Urinary bladder (tissue), 4 donors: ENCODE results near the gene RNF187. TPM values are rescaled to one million over a fixed set of nuclear protein-coding genes. Genes with fewer than 3 reads are reported as not detected.

Experiments
- DNase-seq: peaks from one replicate; pipeline ENCODE4 v3.0.0-alpha.2; 2015; ENCODE audit errors: extremely low spot score
- H3K27ac ChIP-seq: one replicate; pipeline ENCODE4 v1.5.1; 2013; ENCODE audit warnings: low read depth, mild to moderate bottlenecking, moderate library complexity
- H3K36me3 ChIP-seq: one replicate; pipeline ENCODE4 v1.6.1; 2013; ENCODE audit warnings: mild to moderate bottlenecking, moderate library complexity; ENCODE audit not compliant: insufficient read depth
- H3K4me1 ChIP-seq: one replicate; pipeline ENCODE4 v1.6.1; 2013; ENCODE audit warnings: mild to moderate bottlenecking, moderate library complexity; ENCODE audit not compliant: insufficient read depth
- H3K4me3 ChIP-seq: one replicate; pipeline ENCODE4 v1.5.1; 2013; ENCODE audit warnings: low read depth, low read length
- WGBS: extraction: QIAGEN DNeasy Blood & Tissue Kit; methylation state at CpG from one replicate; pipeline ENCODE4 v1.1.7; 2013; 5-methylcytosine and 5-hydroxymethylcytosine counted together
- polyA plus RNA-seq: library from polyadenylated mRNA; stranded (reverse); fragments of 200-250 nt; gene quantifications from one replicate; pipeline ENCODE4 v1.2.3, GENCODE V29; 2013
- total RNA-seq: library from RNA; depleted of rRNA; stranded (reverse); fragments of >200 nt; gene quantifications from one replicate; pipeline ENCODE4 v1.2.3, GENCODE V29; 2014
- donor health status: healthy with polysubstance abuse.
- donor health status: healthy.

RNF187 gene
- total and polyA plus RNA-seq, 2 donors = 31.7 to 44.2 TPM

DNA sequence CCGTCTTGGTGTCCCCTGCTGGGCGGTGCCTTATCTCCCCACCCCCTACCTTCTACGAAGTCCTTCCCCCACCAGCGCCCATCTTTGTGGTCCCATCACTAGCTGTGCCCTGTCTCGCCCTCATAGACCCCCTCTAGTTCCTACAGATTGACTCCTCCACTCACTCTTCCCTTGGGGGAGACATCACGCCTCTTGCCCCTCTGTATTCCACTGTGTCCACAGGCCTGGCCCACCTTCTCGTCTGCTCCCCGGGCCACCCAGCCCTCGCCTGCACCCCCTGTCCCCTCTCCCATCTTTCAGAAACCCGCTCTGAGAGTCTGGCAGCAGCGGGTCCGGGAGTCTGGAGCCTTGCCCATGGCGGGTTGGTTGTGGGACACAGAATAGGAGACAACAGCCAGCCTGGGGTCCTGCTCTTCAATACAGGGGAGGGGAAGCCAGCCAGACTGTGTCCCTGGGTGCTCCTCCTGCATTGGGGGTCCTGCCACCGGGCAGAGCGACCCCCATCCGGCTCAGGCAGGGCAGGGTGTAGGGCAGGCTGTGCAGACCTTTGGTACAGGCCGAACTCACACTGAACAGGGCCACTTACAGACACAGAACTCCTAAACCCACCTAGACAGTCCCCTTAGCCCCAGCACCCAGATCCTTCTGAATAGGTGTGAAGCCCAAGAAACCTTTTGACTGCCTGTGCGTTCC is 1.1 kb downstream of the RNF187 start:
- peaks cover 5% of the 10 kb centered on the region for H3K4me1 ChIP-seq
- H3K4me3 ChIP-seq = peak overlapping the region; percentile 99
- no peak for DNase-seq
- no peaks in the 10 kb centered on the region for H3K36me3 ChIP-seq
- 37% methylated on average over 18 of the region's 18 CpGs for WGBS
- no peak overlapping the region for H3K27ac ChIP-seq

DNA sequence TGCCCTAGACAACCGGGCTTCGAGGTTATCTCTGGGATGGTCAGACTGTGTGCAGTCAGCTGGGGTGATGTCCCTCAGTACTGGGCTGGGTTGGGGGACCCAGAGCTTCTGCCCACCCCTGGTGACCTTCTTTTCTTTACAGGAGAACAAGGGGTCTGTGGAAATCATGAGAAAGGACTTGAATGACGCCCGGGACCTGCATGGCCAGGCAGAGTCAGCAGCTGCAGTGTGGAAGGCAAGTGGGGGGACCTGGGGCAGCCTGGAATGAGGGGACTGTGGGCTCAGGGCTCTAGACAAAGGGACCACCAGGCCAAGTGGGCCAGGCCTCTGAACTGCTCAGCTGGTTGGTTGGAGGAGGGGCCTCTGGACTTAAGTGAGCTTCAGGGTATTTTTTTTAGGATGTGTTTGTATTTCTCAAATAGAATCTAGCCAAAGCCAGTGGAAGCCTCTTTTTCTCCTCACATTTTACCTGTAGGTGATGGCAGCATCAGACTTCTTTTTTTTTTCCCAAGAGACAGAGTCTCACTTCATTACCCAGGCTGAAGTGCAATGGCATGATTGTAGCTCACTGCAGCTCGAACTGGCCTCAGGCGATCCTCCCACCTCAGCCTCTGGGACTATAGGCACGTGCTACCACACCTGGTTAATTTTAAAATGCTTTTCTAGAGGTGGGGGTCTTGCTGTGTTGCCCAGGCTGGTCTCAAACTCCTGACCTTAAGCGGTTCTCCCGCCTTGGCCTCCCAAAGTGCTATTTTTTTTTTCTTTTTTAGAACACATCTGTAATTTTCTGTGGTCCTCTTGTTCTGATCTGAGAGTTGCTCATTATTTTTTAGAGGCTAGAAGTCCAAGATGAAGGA is 1.9 kb downstream of the RNF187 start:
- Histone ChIP-seq H3K4me1 (peaks cover 5% of the 10 kb centered on the region), H3K27ac (no peak overlapping the region), H3K4me3 (no peak overlapping the region), H3K36me3 (no peaks in the 10 kb centered on the region)
- no peak for DNase-seq
- 90% methylated on average over 9 of the region's 9 CpGs for WGBS

DNA sequence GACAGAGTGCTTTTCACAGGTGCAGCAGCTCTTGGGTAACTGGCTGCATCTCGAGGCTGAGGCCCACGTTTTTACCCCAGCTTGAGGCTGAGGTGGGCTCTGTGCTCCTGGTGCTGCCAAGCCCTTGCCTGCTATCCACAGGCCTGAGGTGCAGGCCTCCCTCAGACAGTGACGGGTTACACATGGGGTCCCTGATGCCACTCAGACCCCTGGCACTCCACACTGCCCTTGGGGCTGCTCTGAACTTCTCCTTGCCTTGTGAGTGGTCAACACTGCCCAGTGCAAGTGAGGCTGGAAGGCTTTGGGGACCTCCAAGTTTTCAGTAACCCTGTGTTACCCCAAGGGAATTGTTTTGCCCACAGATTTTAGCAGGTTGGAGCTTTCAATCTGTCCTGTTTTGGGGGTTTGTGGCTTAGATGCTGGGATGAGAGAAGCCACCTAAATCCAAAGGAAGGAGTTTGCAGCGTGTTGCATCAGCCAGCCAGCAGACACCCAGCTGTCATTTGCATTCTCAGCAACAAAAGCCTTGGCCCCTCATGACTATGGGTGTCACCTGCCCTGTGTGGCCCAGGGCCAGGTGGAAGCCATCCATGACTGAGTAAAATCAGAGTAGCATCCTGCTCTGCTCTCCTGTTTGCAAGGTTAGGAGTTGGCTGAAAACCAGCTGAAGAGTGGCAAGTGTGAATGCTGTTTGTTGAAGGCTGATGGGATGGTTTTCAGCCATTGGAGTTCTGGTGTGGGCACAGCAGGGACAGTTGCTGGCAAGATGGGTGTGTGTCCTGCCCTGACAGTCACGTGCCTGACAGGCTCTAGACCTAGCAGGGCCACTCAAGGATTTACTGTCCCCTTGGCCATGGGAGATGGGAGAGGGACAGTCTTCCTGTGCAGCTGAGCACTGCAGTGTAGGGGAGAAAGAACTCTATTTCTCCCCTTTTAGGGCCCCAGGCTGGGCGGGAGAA is 3.2 kb downstream of the RNF187 start:
- no peaks in the 10 kb centered on the region for H3K36me3 ChIP-seq
- no peak overlapping the region for H3K27ac ChIP-seq
- H3K4me3 ChIP-seq = no peak overlapping the region
- DNase-seq = no peak
- H3K4me1 ChIP-seq = peaks cover 5% of the 10 kb centered on the region
- 86% methylated on average over 6 of the region's 6 CpGs for WGBS

DNA sequence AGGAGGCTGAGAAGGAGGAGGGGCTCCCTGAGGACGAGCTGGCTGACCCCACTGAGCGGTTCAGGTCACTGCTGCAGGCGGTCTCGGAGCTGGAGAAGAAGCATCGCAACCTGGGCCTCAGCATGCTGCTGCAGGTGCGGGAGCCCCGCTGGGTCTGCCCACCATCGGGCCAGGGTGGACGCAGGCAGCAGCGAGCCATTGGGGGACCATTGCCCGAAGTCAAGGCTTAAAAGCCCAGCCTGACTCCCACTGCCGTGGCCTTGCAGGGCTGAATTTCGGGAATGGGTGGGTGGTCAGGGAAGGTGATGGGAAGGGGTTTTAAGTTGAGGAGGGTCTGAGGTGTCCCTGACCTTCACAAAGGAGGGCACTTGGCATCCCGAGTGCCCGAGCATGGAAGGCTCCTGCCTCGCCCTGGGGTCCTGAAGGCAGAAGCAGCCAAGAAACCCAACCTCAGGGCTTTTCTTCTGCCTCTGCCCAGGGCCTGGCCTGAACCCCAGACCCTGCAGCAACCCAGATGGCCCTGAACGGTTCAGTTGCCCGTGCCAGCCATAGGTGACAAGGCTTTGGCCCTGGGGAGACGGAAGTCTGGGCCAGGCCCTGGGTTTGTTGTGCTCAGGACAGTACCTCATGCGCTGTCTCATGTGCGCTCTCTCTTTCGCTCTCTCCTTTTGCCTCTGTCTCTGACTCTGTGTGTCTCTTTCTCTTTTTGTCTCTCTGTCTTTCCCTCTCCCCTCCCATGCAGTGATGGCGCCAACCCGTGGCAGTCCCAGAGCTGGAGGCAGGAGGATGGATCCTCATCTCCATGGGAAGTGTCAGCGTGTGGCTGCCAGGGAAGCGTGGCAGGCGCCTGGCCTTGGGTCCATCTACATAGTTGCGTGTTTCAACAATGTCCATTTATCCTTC is 6.2 kb downstream of the RNF187 start:
- H3K36me3 ChIP-seq = no peaks in the 10 kb centered on the region
- 94% methylated on average over 28 of the region's 28 CpGs for WGBS

DNA sequence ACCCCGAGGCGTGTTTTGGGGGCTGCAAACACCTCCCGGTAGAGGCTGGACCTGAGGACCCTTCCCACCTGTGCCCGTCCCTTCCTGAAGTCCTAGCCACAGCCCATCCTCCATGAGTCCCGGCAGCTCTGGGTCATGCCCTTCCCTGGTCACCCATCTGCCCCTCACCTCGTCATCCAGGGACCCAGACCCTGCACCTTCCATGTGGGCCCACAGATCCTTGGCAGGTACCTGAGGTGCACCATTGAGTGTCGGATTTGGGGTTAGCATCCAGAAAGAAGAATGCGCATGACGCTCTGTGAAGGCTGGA is 6.8 kb downstream of the RNF187 start:
- WGBS = 94% methylated on average over 9 of the region's 9 CpGs
- Histone ChIP-seq H3K36me3 (no peaks in the 10 kb centered on the region), H3K4me3 (no peak overlapping the region), H3K4me1 (no peaks in the 10 kb centered on the region), H3K27ac (no peak overlapping the region)
- DNase-seq = no peak

More for the DNA sequence above, 6.2 kb downstream of the RNF187 start:
- no peak overlapping the region for H3K27ac ChIP-seq
- peaks cover 5% of the 10 kb centered on the region for H3K4me1 ChIP-seq
- no peak overlapping the region for H3K4me3 ChIP-seq
- DNase-seq = no peak

DNA sequence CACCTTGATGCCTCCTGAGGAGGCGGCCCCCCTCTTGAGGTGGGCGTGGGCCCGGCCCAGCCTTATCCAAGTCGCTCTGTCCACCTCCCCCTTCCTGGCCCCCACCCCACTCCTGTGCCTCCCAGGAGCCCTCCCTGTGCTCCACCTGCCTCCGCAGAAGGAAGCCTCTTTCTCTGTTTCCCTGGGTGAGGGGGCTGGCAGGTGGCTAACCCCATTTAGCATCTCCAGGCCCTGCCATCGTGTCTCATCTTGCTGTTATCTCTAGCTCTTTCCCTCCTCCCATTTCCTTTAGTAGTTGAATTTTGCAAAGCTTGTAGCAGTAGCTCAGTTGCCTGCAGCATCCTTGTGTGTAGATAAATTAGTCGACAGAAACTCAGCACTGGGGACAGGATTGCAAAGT is 7.2 kb downstream of the RNF187 start:
- no peak for DNase-seq
- Histone ChIP-seq H3K4me3 (no peak overlapping the region), H3K4me1 (no peaks in the 10 kb centered on the region), H3K36me3 (no peaks in the 10 kb centered on the region), H3K27ac (no peak overlapping the region)
- 77% methylated on average over 7 of the region's 7 CpGs for whole genome bisulfite sequencing

DNA sequence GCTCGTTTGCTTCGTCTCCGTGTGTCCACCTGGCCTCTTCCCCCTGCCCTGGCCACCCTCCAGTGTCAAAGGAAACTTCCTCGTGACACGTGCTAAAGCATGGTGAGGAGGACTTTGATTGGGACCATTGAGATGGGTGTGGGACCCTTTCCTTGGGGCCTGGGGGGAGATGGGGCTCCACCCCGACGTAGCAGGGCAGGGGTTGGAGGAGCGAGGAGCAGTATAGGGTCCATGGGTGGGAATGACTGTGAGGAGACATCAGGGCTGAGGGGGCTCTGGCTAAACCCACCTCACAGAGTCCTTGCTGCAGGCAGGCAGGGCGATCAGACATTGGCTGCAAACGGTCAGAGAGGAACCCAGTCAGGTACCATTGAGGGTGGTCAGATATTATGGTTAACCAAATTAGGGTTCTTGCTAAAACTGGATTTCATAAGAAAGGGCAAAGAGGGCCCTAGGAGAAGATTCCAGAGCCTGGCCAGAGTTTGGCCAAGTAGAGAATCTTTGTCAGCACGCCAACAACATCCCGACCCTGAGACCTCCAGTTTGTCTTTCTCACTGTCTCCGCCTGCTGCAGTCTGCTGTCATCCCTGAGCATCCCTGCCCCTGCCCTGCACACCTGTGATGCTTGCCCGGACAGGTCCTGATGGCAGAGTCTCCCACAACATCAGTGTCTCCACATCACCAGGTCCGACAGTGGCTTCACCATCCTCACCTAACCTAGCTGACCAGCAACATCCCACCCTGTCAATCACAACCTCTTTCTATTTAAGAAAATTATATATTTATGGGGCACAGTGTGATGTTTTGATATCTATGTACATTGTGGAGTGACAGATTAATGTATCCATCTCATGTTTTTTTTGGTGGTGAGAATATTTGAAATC is 8.0 kb downstream of the RNF187 start:
- H3K4me1 ChIP-seq = no peaks in the 10 kb centered on the region
- H3K27ac ChIP-seq = no peak overlapping the region
- no peak overlapping the region for H3K4me3 ChIP-seq
- no peak for DNase-seq
- no peaks in the 10 kb centered on the region for H3K36me3 ChIP-seq
- WGBS = 85% methylated on average over 15 of the region's 15 CpGs

DNA sequence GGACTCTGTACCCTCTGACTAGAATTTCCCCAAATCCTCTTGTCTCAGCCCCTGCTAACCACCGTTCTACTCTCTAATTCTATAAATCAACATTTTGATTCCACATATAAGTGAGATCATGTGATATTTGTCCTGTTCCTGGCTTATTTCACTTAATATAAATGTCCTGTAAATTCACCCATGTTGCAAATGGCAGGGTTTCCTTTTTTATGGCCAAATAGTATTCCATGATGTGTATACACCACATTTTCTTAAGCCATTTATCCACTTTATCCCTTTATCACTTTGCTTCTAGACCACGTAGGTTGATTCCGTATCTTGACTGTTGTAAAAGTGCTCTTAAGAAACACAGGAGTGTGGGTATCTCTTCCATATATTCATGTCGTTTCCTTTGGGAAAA is 8.9 kb downstream of the RNF187 start:
- Histone ChIP-seq H3K4me1 (no peaks in the 10 kb centered on the region), H3K4me3 (no peak overlapping the region), H3K27ac (no peak overlapping the region), H3K36me3 (no peaks in the 10 kb centered on the region)
- WGBS = 94% methylated on average over 4 of the region's 4 CpGs
- DNase-seq = no peak

DNA sequence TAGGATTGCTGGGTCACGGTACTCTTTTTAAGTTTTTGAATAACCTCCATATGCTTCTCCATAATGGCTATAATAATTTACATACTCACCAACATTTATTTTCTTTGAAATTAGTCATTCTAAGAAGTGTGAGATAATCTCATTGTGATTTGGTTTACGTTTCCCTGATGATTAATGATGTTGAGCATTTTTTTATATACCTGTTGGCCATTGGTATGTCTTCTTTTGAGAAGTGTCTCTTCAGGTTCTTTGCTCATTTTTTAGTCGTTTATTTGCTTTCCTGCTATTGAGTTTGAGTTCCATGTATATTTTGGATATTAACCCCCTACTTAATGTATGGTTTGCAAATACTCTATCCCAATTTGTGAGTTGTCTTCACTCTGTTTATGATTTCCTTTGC is 9.3 kb downstream of the RNF187 start:
- Histone ChIP-seq H3K27ac (no peak overlapping the region), H3K4me3 (no peak overlapping the region), H3K36me3 (no peaks in the 10 kb centered on the region), H3K4me1 (no peaks in the 10 kb centered on the region)
- WGBS = 85% methylated on average over 3 of the region's 3 CpGs
- DNase-seq = no peak

DNA sequence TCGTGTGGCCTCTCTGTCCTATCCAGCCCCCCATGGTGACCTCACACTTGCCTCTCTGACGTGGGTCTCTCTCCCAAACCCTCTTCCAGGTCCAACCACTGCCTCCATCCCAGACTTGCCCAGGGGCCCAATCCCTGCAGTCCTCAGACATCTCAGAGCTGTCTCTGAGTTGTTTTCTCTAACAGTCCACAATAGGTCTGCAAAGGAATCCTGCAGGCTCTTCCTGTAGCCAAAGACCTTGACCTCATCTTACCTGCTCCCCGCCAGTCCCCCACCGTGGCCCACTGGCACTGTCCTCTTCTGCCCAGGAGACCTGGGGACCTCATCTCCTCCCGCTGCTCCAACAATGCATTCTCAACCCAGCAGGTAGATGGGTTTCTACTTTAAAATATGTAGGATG is 10.0 kb downstream of the RNF187 start:
- 83% methylated on average over 5 of the region's 5 CpGs for WGBS
- H3K36me3 ChIP-seq = no peaks in the 10 kb centered on the region
- no peak overlapping the region for H3K4me3 ChIP-seq
- DNase-seq = no peak
- no peak overlapping the region for H3K27ac ChIP-seq
- no peaks in the 10 kb centered on the region for H3K4me1 ChIP-seq

DNA sequence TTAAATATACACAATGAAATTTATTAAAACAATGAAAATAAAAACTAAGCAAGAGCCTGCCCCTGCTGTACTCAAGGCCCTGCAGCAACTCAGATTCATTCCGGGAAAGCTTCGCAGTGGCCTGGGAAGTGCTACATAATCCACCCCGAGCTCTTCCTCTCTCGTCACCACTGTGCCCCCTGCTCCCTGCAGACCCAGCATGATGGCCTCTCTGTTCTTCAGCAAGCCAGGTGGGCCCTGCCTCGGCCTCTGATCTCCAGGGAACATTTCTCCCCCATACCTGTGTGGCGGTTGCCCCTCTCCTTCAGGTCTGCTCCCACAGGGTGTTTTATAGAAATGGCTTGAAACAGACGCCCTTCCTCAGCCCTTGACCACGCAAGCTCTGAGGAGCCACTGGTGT is 10.6 kb downstream of the RNF187 start:
- WGBS = 93% methylated on average over 8 of the region's 8 CpGs
- no peak overlapping the region for H3K27ac ChIP-seq
- no peak for DNase-seq
- no peaks in the 10 kb centered on the region for H3K36me3 ChIP-seq
- H3K4me3 ChIP-seq = no peak overlapping the region
- H3K4me1 ChIP-seq = no peaks in the 10 kb centered on the region

DNA sequence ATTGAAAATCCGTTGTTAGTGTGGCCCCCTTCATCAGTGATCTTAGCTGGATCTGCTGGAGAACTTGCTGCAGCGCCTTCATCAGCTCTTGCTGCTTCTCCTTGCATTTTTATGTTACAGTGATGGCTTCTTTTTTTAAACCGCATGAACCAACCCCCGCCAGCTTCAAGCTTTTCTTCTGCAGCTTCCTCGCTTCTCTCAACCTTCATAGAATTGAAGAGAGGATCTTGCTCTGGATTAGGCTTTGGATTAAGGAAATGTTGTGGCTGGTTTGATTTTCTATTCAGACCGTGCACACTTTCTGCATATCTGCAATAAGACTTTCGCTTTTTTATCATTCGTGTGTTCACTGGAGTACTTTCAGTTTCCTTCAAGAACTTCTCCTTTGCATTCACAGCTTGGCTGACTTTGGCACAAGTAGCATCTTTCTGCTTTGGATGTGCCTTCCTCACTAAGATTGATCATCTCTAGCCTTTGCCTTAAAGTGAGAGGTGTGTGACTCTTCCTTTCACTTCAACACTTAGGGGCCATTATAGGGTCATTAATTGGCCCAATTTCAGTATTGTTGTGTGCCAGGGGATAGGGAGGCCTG is 13.1 kb downstream of the RNF187 start:
- Histone ChIP-seq H3K27ac (no peak overlapping the region), H3K4me1 (no peaks in the 10 kb centered on the region), H3K36me3 (no peaks in the 10 kb centered on the region), H3K4me3 (no peak overlapping the region)
- DNase-seq = no peak
- WGBS = 84% methylated on average over 8 of the region's 8 CpGs
